NCI-H1105 (cell line): ENCODE results near the gene TMF1.

Experiments
- DNase-seq: peaks from one replicate; lab custom pipeline; 2025; lab: John Stamatoyannopoulos, UW

The TMF1 gene

DNA sequence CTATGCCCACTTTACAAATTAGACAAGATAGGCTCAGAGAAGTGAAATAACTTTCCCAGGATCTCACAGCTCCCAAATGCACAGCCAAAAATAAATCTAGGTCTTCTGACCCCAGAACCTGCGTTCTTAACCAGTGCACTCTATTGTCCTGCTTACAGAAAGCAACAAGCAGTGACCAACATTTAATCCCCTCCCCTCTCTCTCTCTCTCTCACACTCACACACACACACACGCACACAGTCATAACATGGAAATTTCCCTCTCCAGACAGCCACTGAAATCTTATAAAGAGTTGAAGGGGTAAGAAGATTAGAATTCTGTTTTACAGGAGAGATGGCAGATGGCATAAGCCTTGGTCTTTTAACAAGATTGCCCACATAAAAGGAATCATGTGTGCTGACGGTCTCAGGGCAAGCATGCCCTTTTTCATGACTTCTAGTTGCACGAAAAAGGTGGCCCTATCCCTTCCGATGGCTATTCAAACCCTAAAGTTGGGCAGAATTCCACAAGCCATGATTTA is 68.1 kb downstream of the TMF1 start:
- no peak for DNase-seq

DNA sequence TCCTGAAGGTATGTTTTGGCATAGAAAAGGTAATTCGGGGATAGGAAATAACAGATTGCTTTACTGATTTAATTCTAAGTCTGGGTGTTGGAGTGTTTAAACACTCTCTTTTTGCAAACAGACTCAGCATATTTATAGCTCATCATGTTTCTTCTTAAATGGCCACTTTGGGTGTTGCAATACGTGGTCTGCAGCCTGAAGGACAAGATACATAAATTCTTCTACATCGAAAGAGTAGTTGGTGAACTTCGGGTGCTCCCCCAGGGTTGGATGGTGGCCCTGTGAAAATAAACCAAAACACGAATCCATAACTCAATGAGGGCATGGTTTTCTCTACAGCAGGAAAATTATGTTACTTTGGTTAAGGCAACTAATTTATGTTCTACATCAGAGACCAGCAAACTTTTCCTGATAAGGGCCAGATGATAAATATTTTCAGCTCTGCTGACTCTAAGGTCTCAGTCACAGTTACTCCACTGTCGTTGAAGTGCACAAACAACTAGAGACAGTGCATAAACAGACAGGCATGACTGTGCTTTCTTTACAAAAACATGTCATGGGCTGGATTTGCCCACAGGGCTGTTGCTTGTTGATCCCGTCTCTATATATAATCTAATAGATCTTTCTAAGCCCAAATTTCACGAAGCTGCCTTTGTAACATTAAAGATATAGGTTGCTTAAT is 74.5 kb downstream of the TMF1 start:
- DNase-seq: no peak

DNA sequence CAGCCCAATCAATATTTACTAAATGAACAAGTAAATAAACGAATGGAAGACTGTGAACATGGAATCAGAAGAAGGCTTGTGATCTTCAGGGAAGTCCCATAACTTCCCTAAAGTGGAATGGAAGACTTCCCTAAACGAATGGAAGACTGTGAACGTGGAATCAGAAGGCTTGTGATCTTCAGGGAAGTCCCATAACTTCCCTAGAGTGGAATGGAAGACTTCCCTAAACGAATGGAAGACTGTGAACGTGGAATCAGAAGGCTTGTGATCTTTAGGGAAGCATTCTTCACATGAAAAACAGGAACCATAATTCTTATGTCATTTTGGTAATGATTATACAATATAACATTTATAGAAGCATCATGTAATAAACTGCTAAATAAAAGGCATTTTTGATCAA is 77.4 kb downstream of the TMF1 start:
- DNase-seq: no peak

DNA sequence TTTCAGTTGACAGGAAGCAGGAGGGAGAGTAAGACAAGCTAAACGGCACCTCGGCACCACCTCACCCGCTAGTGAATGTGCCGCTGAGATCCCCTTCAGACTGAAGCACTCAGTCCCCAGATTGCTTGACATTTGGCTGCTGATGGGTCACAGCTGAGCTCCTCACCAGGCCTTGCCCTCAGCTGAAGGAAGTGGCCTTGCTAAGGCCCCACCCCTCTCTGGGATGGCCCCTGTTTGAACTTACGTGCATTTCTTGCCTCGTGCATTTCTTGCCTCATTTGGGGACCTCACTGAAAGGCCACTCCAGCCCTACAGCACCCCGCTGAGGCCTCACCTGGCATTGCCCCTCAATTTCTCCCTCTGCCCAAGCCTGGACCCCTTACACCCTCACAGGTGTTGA is 78.5 kb downstream of the TMF1 start:
- no peak for DNase-seq

DNA sequence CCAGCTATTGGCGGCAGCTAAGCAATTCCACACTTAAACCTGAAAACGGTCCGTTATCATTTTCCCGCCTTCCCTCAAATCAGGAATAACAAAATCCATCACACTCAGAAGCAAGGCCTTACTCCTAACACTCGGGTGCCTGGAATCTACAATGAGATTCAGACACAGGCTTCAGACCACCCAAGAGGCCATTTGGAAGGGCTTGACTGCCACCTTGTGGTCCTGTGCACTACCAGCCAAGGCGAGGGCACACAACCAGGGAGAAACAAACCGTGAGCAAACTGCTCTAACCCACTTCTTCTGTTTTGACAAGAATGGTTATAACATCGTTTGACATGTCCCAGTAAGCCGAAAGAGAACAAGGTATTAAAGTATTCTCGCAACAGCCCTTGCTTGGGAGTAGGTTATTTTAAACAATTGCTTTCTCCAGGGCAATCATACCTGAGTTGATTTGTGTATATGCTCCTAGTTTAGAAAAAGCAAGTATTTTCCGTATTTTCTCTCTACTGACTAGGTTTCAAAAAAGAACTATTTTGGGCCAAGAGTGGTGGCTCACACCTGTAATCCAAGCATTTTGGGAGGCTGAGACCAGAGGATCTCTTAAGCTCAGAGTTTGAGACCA is 79.7 kb downstream of the TMF1 start:
- peak; percentile 42 for DNase-seq
